ENCODE data around the gene GRPEL1. TPM values are rescaled to one million over a fixed set of nuclear protein-coding genes. Genes with fewer than 3 reads are reported as not detected.

The GRPEL1 gene
- total RNA-seq, 2 donors from 2014 or later = 18.5 to 25.5 TPM

DNA sequence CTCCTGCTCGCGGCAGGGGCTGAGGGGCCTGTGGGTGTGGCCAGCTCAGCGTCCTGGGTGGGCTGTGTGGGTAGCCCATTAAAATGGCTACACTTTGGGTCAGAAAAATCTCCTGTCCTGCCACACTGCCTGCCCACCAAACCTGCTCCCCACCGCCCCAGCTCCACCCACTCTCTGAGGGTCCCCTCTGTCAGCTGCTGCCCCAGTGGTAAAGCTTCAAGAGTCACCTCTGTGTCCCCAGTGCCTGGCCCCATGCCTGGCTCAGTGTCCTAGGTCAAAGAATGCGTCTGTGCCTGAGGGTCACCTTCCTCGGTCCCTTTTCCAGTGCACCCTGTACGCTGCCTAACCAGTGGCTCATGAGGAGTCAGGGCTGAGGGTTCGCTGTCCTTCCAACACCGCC, 49.6 kb downstream of the GRPEL1 start:
- no peak overlapping the region for H3K4me3 Mint-ChIP-seq
- H3K36me3 ChIP-seq (ENCODE audit: control insufficient read depth, insufficient read depth, low read length) = peaks cover 79% of the 10 kb centered on the region
- no peak overlapping the region for H3K27ac Mint-ChIP-seq
- TF ChIP-seq, protein P1, sequence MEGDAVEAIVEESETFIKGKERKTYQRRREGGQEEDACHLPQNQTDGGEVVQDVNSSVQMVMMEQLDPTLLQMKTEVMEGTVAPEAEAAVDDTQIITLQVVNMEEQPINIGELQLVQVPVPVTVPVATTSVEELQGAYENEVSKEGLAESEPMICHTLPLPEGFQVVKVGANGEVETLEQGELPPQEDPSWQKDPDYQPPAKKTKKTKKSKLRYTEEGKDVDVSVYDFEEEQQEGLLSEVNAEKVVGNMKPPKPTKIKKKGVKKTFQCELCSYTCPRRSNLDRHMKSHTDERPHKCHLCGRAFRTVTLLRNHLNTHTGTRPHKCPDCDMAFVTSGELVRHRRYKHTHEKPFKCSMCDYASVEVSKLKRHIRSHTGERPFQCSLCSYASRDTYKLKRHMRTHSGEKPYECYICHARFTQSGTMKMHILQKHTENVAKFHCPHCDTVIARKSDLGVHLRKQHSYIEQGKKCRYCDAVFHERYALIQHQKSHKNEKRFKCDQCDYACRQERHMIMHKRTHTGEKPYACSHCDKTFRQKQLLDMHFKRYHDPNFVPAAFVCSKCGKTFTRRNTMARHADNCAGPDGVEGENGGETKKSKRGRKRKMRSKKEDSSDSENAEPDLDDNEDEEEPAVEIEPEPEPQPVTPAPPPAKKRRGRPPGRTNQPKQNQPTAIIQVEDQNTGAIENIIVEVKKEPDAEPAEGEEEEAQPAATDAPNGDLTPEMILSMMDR (conservative IDR thresholded peaks at IDR 0.05) = no peak
- no peak overlapping the region for H3K27ac ChIP-seq (ENCODE audit: low read depth, low read length)
- DNase-seq = no peak
- 94 to 100% methylated on average over 4 to 9 of the region's 9 CpGs for WGBS, 2 experiments (ENCODE audit: insufficient coverage in 1 of 2, insufficient read length in 1 of 2)
- no peaks in the 10 kb centered on the region for H3K27me3 Mint-ChIP-seq (ENCODE audit: insufficient read depth)
- H3K9me3 Mint-ChIP-seq = no peaks in the 10 kb centered on the region
- H3K27me3 ChIP-seq (ENCODE audit: control insufficient read depth, insufficient read depth, low read length, poor library complexity, severe bottlenecking) = no peaks in the 10 kb centered on the region
- H3K36me3 Mint-ChIP-seq (ENCODE audit: low read depth) = peaks cover 70% of the 10 kb centered on the region
- H3K9me3 ChIP-seq (ENCODE audit: control insufficient read depth, low read length) = no peaks in the 10 kb centered on the region
- no peak overlapping the region for H3K4me3 ChIP-seq (ENCODE audit: low read length)
- peaks cover 13% of the 10 kb centered on the region for H3K4me1 Mint-ChIP-seq
- peaks cover 10% of the 10 kb centered on the region for H3K4me1 ChIP-seq (ENCODE audit: control insufficient read depth, insufficient read depth, low read length)
- H3K9ac ChIP-seq (ENCODE audit: extremely low read depth, low read length, poor library complexity, severe bottlenecking) = no peak overlapping the region

DNA sequence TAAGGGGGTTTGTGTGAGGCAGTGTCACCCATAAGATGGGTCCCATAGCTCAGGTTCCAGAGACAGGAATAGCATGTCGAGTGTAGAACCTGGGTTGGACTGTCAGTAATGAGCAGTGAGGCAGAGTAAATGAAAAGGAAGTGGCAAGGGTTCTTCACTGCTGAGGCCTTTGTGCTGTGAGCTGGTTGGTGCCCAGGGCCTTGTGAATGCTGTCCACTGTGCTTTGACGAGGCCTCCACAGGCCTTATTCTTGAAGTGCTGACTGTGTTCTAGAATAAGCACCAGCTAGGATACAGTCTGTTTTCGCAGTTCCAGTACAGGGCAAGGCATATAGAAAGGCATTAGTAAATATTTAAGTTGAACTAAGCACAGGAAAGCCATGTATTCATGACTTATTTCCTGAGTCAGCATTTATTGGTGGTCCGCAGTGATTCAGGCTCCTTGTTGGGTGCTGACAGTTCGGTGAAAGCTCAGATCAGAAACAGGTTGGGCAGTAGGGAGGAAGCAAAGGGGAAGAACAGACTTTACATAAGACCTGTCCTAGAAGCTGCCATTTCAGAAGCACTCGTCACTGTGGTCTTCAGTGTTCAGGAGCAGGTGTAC, 50.3 kb downstream of the GRPEL1 start:
- Histone ChIP-seq H3K4me3 (ENCODE audit: low read length) (no peak overlapping the region), H3K27me3 (ENCODE audit: control insufficient read depth, insufficient read depth, low read length, poor library complexity, severe bottlenecking) (no peaks in the 10 kb centered on the region), H3K9ac (ENCODE audit: extremely low read depth, low read length, poor library complexity, severe bottlenecking) (no peak overlapping the region), H3K36me3 (ENCODE audit: control insufficient read depth, insufficient read depth, low read length) (peaks cover 82% of the 10 kb centered on the region), H3K27ac (ENCODE audit: low read depth, low read length) (no peak overlapping the region), H3K4me1 (ENCODE audit: control insufficient read depth, insufficient read depth, low read length) (peaks cover 10% of the 10 kb centered on the region), H3K9me3 (ENCODE audit: control insufficient read depth, low read length) (no peaks in the 10 kb centered on the region)
- TF ChIP-seq, protein P1 (conservative IDR thresholded peaks at IDR 0.05) = no peak
- Mint-ChIP-seq H3K27ac (no peak overlapping the region), H3K9me3 (no peaks in the 10 kb centered on the region), H3K4me3 (no peak overlapping the region), H3K27me3 (ENCODE audit: insufficient read depth) (no peaks in the 10 kb centered on the region), H3K36me3 (ENCODE audit: low read depth) (peaks cover 73% of the 10 kb centered on the region), H3K4me1 (peaks cover 13% of the 10 kb centered on the region)
- no peak for DNase-seq
- WGBS, 2 experiments (ENCODE audit: insufficient coverage in 1 of 2, insufficient read length in 1 of 2) = 95 to 100% methylated on average over 5 to 6 of the region's 6 CpGs

DNA sequence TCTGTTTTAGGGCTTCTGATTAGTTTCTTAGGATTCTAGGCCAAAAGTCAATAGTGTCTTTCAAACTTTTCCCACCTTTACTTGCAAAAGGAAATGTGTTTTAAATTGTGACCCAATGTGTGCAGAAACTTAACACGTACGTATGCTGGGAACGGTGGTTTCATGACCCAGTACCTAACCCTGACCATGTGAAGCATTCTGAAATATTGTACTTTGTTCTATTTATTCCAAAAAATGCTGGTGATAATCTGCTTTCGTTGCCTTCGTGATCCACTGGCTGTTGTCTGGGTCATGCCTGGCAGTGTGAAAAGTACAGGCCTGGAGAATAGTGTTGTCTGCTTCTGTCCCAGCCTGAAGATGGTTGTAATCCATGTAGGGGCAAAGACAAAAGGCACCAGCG, 51.4 kb downstream of the GRPEL1 start:
- Histone ChIP-seq H3K9ac (ENCODE audit: extremely low read depth, low read length, poor library complexity, severe bottlenecking) (no peak overlapping the region), H3K27ac (ENCODE audit: low read depth, low read length) (no peak overlapping the region), H3K4me3 (ENCODE audit: low read length) (no peak overlapping the region), H3K9me3 (ENCODE audit: control insufficient read depth, low read length) (no peaks in the 10 kb centered on the region), H3K4me1 (ENCODE audit: control insufficient read depth, insufficient read depth, low read length) (peaks cover 10% of the 10 kb centered on the region), H3K36me3 (ENCODE audit: control insufficient read depth, insufficient read depth, low read length) (peaks cover 84% of the 10 kb centered on the region), H3K27me3 (ENCODE audit: control insufficient read depth, insufficient read depth, low read length, poor library complexity, severe bottlenecking) (no peaks in the 10 kb centered on the region)
- Mint-ChIP-seq H3K9me3 (no peaks in the 10 kb centered on the region), H3K4me1 (peaks cover 13% of the 10 kb centered on the region), H3K4me3 (no peak overlapping the region), H3K27me3 (ENCODE audit: insufficient read depth) (no peaks in the 10 kb centered on the region), H3K36me3 (ENCODE audit: low read depth) (peaks cover 72% of the 10 kb centered on the region), H3K27ac (peak overlapping the region; percentile 55)
- 81 to 97% methylated on average over 6 of the region's 6 CpGs for WGBS, 2 experiments (ENCODE audit: insufficient coverage in 1 of 2, insufficient read length in 1 of 2)
- TF ChIP-seq, protein P1 (conservative IDR thresholded peaks at IDR 0.05) = no peak
- DNase-seq = no peak

Measured in endodermal cell (in vitro differentiated cells).